ENCODE data around the gene SKAP1.

- no peak for TF ChIP-seq CTCF (IDR thresholded peaks at IDR 0.05)
- TF ChIP-seq POLR2A (IDR thresholded peaks at IDR 0.05) = no peak
These were observed 133.6 kb downstream of the SKAP1 start for GRCh38 chr17:48296453-48296852.

Data from heart left ventricle (tissue), 13 donors.